Bladder microvascular endothelial cell (primary cell): ENCODE results near the gene OTOP3. TPM values are rescaled to one million over a fixed set of nuclear protein-coding genes. Genes with fewer than 3 reads are reported as not detected.

Experiments used
- total RNA-seq: library from RNA; depleted of rRNA; stranded (reverse); fragments of >200 nt; gene quantifications from 2 replicates; pipeline ENCODE4 v1.2.3, GENCODE V29; 2014

The OTOP3 gene, protein sequence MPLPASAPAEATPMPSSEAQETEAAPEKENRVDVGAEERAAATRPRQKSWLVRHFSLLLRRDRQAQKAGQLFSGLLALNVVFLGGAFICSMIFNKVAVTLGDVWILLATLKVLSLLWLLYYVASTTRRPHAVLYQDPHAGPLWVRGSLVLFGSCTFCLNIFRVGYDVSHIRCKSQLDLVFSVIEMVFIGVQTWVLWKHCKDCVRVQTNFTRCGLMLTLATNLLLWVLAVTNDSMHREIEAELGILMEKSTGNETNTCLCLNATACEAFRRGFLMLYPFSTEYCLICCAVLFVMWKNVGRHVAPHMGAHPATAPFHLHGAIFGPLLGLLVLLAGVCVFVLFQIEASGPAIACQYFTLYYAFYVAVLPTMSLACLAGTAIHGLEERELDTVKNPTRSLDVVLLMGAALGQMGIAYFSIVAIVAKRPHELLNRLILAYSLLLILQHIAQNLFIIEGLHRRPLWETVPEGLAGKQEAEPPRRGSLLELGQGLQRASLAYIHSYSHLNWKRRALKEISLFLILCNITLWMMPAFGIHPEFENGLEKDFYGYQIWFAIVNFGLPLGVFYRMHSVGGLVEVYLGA
- total RNA-seq: not detected in 2 replicates

GRCh38 chr17:74935585-74936469 lies at the start of gene OTOP3:
TSS of gene OTOP3 (plus strand) at chr17:74935898. CDS start at chr17:74935922, 24 bp downstream.

DNA sequence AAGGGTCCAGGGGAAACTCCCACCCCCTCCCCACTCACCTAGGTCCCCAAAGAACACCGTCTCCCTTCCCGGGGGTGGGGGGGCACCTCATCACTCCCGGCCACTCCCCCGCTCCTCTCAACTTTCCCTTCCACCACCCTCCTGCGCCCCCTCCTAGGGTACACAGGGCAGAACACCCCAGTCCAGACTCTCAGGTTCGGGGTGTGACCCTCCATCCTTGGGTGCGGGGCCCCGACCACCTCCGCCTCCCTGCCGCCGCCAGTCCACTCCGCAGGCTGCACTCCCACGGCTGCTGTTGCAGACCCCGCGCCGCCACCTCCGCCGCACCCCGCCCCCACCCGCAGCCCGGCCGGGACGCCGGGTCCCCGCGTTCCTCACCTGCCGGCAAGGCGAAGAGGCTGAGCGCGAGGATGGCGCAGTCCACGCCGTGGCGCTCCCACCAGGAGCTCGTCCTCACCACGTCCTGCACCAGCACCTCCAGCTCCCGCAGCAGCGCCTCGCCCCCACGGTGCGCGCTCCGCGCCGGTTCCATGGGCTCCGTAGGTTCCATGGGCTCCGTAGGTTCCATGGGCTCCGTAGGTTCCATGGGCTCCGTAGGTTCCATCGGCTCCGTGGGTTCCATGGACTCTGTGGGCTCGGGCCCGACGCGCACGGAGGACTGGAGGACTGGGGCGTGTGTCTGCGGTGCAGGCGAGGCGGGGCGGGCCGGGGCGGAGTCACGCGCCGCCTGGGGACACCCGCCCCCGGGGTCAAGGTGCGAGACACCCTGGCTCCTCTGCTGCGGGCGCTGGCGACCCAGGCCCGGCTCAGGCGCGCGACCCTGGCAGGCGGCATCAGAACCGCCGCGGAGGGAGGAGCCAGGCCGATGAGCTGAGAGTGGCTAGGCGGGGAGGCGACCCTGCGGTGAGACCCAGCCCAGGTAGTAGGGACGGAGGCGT lies 42.5 kb upstream of the OTOP3 start, which contains the start of gene FADS6:
Gene FADS6, minus strand, starts transcription at position 660 of the 938 bp plus-strand sequence. Its CDS starts 38 bp downstream, at position 622.

DNA sequence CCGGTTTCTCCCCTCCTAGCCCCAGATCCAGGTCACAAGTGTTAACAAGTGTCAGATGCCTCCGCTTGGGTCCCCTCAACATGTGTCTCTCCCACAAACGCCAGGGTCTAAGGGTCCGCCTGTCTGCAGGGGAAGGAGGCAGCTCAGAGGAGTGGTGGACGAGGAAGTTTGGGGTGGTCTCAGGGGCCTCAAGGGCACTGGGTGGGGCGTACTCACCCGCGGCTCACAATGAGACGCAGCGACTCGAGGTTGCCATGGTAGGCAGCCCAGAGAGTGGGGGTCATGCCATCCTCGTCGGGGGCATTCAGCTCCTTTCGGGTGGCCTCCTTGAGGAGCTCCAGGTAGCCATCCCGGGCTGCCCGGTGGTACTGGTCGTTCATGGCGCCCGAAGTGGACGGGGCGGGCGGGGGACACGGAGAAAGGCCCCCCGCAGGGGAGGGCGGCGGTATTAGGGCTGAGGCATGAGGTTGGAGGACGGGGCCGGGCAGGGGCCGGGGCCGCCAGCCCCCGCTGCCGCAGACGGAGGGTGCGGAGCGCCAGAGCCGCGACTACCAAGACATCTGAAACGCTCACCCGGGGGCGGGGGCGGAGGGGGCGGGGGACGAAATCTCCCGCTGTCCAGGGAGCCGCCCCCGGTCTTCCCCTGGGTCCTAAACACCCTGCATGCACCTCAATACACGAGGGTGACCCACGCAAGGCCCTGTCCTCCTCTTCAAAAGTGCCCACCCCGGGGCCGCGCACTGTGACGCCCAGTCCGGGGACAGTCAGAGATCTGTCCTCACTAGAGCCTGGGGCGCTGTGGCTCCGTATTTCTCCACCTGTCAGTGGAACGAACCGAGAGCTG lies 12.8 kb upstream of the OTOP3 start, which contains the start of gene USH1G:
Gene USH1G, minus strand, starts transcription at position 562 of the 844 bp plus-strand sequence. Its CDS starts 182 bp downstream, at position 380.

GRCh38 chr17:74924250-74924948 lies 11.3 kb upstream of the OTOP3 start, which contains the start of gene OTOP2:
TSS of gene OTOP2 (plus strand) at chr17:74924273. CDS start at chr17:74924633, 360 bp downstream.

GRCh38 chr17:74972107-74972972 lies 36.6 kb downstream of the OTOP3 start, which contains the start of gene HID1:
TSS of gene HID1 (minus strand) at chr17:74972759. CDS start at chr17:74972656, 103 bp downstream.

GRCh38 chr17:74987418-74987908 lies 51.8 kb downstream of the OTOP3 start, which contains the start of gene CDR2L:
TSS of gene CDR2L (plus strand) at chr17:74987632. CDS start at chr17:74988044, 412 bp downstream.

Other genes with a start within 250 kb of the OTOP3 start
- gene CD300LF, start 223.0 kb upstream of the OTOP3 start, total RNA-seq: not detected in 2 replicates
- 0.25 and 0.65 TPM in 2 replicates for gene RAB37, start 198.6 kb upstream of the OTOP3 start, total RNA-seq
- 7.6 and 8.3 TPM in 2 replicates for gene NHERF1, start 187.3 kb upstream of the OTOP3 start, total RNA-seq
- 18.3 and 46.3 TPM in 2 replicates for gene NAT9, start 159.6 kb upstream of the OTOP3 start, total RNA-seq
- gene GRIN2C, start 76.0 kb upstream of the OTOP3 start, total RNA-seq: under 0.01 and 0.06 TPM in 2 replicates
- gene FDXR, start 62.9 kb upstream of the OTOP3 start, total RNA-seq: 40.8 and 49.1 TPM in 2 replicates
- gene FADS6, start 42.3 kb upstream of the OTOP3 start, total RNA-seq: not detected in 2 replicates
- gene USH1G, start 12.6 kb upstream of the OTOP3 start, total RNA-seq: 0.16 TPM in 1 of 2 replicates, not detected in the other
- gene OTOP2, start 11.6 kb upstream of the OTOP3 start, total RNA-seq: not detected in 2 replicates
- 19.3 and 36.4 TPM in 2 replicates for gene HID1, start 36.9 kb downstream of the OTOP3 start, total RNA-seq
- gene CDR2L, start 51.7 kb downstream of the OTOP3 start, total RNA-seq: 13.0 and 17.1 TPM in 2 replicates
- 22.9 and 28.3 TPM in 2 replicates for gene MRPL58, start 76.8 kb downstream of the OTOP3 start, total RNA-seq
- gene ATP5PD, start 111.1 kb downstream of the OTOP3 start, total RNA-seq: 143 and 176 TPM in 2 replicates
- gene KCTD2, start 111.3 kb downstream of the OTOP3 start, total RNA-seq: 11.2 and 15.0 TPM in 2 replicates
- gene SLC16A5, start 152.1 kb downstream of the OTOP3 start, total RNA-seq: 5.3 and 8.2 TPM in 2 replicates
- 2.6 and 5.1 TPM in 2 replicates for gene ARMC7, start 174.1 kb downstream of the OTOP3 start, total RNA-seq
- 19.1 and 22.3 TPM in 2 replicates for gene NT5C, start 195.8 kb downstream of the OTOP3 start, total RNA-seq
- 93.8 and 113 TPM in 2 replicates for gene JPT1, start 218.6 kb downstream of the OTOP3 start, total RNA-seq
- gene SUMO2, start 247.1 kb downstream of the OTOP3 start, total RNA-seq: 85.2 and 164 TPM in 2 replicates